ENCODE data around the gene SCOC. TPM values are rescaled to one million over a fixed set of nuclear protein-coding genes. Genes with fewer than 3 reads are reported as not detected.
A peak's percentile ranks its signal among the peaks of the same experiment; 100 is the strongest.

The SCOC gene
- total RNA-seq, result 10 to 100 TPM; 39.6 to 40.8 TPM
- polyA plus RNA-seq, result 35.4 TPM

DNA sequence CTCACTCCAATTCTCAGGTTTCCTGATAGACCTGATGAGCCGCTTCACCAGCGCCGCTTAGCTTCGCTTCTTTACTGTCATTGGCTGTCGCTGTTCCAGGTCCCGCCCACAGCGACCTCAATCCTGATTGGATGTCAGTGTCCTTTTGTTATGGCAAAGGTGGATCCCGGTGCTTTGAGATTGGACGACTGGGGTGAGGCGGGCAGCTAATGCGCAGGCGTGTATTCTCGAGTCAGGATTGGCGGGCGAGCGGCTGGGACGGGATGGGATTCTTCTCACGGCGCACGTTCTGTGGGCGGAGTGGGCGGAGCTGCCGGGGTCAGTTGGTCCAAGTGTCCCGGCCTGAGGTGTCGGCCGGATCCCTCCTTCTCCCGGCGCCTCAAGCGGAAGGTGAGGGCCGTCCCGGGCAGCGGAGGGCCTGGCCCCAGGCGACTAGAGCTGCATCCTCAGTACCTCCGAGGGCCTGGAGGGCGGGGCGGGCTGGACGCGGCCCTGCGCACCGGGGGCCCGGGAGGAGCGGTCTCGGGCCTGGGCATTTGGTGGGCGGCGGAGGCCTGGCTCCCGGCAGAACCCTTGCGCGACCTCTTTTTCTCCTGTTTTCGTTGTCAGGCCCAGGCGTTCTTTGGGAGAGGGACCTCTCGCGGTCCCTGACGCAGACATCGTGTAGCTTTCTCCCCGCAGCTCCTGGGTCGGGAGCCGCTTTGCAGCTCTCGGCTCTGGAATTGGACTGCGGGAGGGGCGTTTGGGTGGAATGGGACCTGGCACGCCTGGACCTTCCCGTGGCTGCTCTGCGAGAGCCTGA lies at the start of gene SCOC:
Gene SCOC (plus strand): TSS at position 319 of the 802 bp plus-strand sequence. CDS start 5,525 bp downstream, outside the sequence.
- peaks cover 1 to 6% of the 10 kb centered on the region in 2 donors for H3K27me3 Mint-ChIP-seq
- peak within 1 kb of the TSS; percentile 67 for H3K27ac ChIP-seq (ENCODE audit: low read depth, low read length)
- ChIA-PET POLR2A (interaction anchor here (0.6 to 2.4 kb wide), 5 partner anchors 8 to 920 kb away, joined by 3 to 18 read pairs (median 3); partner anchors contain the start of gene ELMOD2), CTCF (interaction anchor here (0.6 to 4.3 kb wide), 5 partner anchors 9 to 1188 kb away, joined by 3 to 68 read pairs (median 10); partner anchors contain the start of gene ELMOD2)
- H3K36me3 Mint-ChIP-seq, result peaks cover 0 to 1% (median 0%) of the 10 kb centered on the region in 3 donors
- peaks cover 21% of the 10 kb centered on the region for H3K4me1 ChIP-seq (ENCODE audit: insufficient read depth, low read length)
- peaks cover 27 to 41% (median 32%) of the 10 kb centered on the region in 3 donors for H3K4me1 Mint-ChIP-seq
- no peaks in the 10 kb centered on the region for H3K9me3 ChIP-seq (ENCODE audit: low read length)
- H3K27me3 ChIP-seq (ENCODE audit: insufficient read depth, low read length, poor library complexity, severe bottlenecking), result no peaks in the 10 kb centered on the region
- H3K27ac Mint-ChIP-seq, result peak within 1 kb of the TSS; percentile 11 to 86 (median 68)
- H3K36me3 ChIP-seq (ENCODE audit: insufficient read depth, low read length), result no peaks in the 10 kb centered on the region
- peak within 1 kb of the TSS in 1 of 7 donors; percentile 82 for H3K4me3 Mint-ChIP-seq
- no peaks in the 10 kb centered on the region for H3K9me3 Mint-ChIP-seq
- peak; percentile 94 to 98 (median 97) for DNase-seq
- H3K4me3 ChIP-seq (ENCODE audit: low read length), result peak within 1 kb of the TSS; percentile 88

DNA sequence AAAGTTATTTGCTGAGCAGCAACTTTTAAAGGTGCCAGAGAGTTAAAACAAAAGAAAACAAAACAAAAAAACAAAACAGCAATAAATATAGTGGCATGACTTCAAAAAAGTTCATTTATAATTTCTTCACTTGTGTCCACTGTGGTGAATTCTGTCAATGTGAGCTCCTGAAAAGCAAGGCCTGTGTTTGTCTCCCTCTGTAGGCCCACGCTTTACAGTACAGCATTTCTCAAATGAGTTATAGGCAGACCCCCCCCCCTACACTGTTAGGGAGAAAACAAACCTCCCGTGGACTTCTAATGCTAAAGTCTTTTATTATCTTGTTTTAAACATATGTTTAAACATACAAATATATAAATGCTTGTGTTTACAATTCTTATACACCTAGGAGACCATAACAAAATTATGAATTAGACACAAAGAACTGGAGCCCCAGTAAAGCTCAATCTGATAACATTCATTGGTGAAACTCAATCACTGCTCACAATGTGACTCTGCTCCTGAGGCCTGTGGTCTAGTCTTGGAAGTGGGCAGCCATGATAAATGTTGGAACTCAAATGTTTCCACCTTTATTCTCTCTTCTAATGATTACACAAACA lies 47.0 kb upstream of the SCOC start:
- Histone ChIP-seq H3K4me3 (ENCODE audit: low read length) (no peak overlapping the region), H3K36me3 (ENCODE audit: insufficient read depth, low read length) (no peaks in the 10 kb centered on the region), H3K9me3 (ENCODE audit: low read length) (no peaks in the 10 kb centered on the region), H3K27me3 (ENCODE audit: insufficient read depth, low read length, poor library complexity, severe bottlenecking) (no peaks in the 10 kb centered on the region), H3K4me1 (ENCODE audit: insufficient read depth, low read length) (no peaks in the 10 kb centered on the region), H3K27ac (ENCODE audit: low read depth, low read length) (no peak overlapping the region)
- peaks cover 2 to 16% of the 10 kb centered on the region in 2 donors for H3K27me3 Mint-ChIP-seq
- DNase-seq, result no peak
- no peaks in the 10 kb centered on the region for H3K36me3 Mint-ChIP-seq
- no peaks in the 10 kb centered on the region for H3K4me1 Mint-ChIP-seq
- POLR2A ChIA-PET, result no interaction called here
- H3K9me3 Mint-ChIP-seq, result no peaks in the 10 kb centered on the region
- no peak overlapping the region for H3K4me3 Mint-ChIP-seq
- CTCF ChIA-PET, result no interaction called here
- no peak overlapping the region for H3K27ac Mint-ChIP-seq

DNA sequence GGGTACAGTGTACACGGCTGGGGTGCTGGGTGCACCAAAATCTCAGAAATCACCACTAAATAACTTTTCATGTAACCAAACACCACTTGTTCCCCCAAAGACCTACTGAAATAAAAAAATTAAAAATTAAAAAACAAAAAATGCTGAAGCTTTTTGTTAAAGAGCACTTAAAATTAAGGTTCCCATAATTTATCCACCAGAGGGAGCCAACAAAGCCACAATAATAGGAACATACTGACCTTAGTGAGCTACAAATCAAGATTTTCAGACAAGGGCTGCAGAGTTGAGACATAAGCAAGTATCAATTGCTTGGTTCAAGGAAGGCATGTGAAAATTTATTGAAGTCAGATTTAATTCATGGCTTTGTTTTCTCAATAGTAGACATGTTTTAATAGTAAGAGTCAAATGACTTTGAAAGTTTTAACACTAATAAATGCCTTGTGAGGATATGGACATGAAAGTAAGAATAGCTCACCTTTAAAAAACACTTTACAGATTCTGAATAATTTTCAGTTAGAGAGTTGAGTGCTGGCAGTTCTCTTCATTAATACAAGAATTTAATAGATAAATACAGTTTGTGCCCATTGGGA lies 43.0 kb upstream of the SCOC start:
- Histone ChIP-seq H3K36me3 (ENCODE audit: insufficient read depth, low read length) (no peaks in the 10 kb centered on the region), H3K9me3 (ENCODE audit: low read length) (no peaks in the 10 kb centered on the region), H3K4me3 (ENCODE audit: low read length) (no peak overlapping the region), H3K27me3 (ENCODE audit: insufficient read depth, low read length, poor library complexity, severe bottlenecking) (no peaks in the 10 kb centered on the region), H3K4me1 (ENCODE audit: insufficient read depth, low read length) (no peaks in the 10 kb centered on the region), H3K27ac (ENCODE audit: low read depth, low read length) (no peak overlapping the region)
- no peak overlapping the region for H3K4me3 Mint-ChIP-seq
- no peaks in the 10 kb centered on the region for H3K36me3 Mint-ChIP-seq
- H3K4me1 Mint-ChIP-seq, result no peaks in the 10 kb centered on the region
- H3K9me3 Mint-ChIP-seq, result no peaks in the 10 kb centered on the region
- ChIA-PET CTCF (interaction anchor here (1.1 to 1.2 kb wide), 2 partner anchors 11 to 30 kb away, joined by 4 to 5 read pairs; no protein-coding TSS in a partner anchor), POLR2A (interaction anchor here (0.5 to 0.6 kb wide), 2 partner anchors 330 to 1036 kb away, joined by 3 to 4 read pairs; no protein-coding TSS in a partner anchor)
- H3K27ac Mint-ChIP-seq, result no peak overlapping the region
- peaks cover 8 to 10% of the 10 kb centered on the region in 2 donors for H3K27me3 Mint-ChIP-seq
- no peak for DNase-seq

DNA sequence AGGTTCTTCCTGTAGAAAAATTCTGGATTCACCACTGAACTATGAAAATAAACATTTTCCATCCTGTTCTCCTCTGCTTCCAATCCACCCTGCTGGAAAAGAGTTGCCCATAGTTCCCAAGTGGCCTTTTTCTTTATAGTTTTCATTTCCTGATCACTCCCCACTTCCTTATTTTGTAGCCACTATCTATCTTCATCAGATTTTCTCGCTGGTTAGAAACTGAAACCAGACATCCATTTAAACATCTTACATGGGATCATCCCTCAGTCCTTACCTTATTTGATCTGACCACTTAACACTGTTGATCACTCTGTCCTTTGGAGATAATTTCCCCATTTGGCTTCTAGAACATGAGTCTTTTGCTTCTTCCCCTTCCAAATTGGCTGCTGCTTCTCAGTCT lies 42.2 kb upstream of the SCOC start:
- H3K27ac Mint-ChIP-seq, result no peak overlapping the region
- H3K4me1 Mint-ChIP-seq, result no peaks in the 10 kb centered on the region
- H3K27ac ChIP-seq (ENCODE audit: low read depth, low read length), result no peak overlapping the region
- CTCF ChIA-PET, result interaction anchor here (1.1 kb wide), 1 partner anchor 29 kb away, joined by 4 read pairs; no protein-coding TSS in a partner anchor
- no peaks in the 10 kb centered on the region for H3K36me3 Mint-ChIP-seq
- H3K4me3 Mint-ChIP-seq, result no peak overlapping the region
- H3K27me3 Mint-ChIP-seq, result peaks cover 8 to 18% of the 10 kb centered on the region in 2 donors
- H3K9me3 Mint-ChIP-seq, result no peaks in the 10 kb centered on the region
- no peaks in the 10 kb centered on the region for H3K9me3 ChIP-seq (ENCODE audit: low read length)
- POLR2A ChIA-PET, result no interaction called here
- no peaks in the 10 kb centered on the region for H3K4me1 ChIP-seq (ENCODE audit: insufficient read depth, low read length)
- H3K4me3 ChIP-seq (ENCODE audit: low read length), result no peak overlapping the region
- H3K27me3 ChIP-seq (ENCODE audit: insufficient read depth, low read length, poor library complexity, severe bottlenecking), result no peaks in the 10 kb centered on the region
- no peak for DNase-seq
- H3K36me3 ChIP-seq (ENCODE audit: insufficient read depth, low read length), result no peaks in the 10 kb centered on the region

DNA sequence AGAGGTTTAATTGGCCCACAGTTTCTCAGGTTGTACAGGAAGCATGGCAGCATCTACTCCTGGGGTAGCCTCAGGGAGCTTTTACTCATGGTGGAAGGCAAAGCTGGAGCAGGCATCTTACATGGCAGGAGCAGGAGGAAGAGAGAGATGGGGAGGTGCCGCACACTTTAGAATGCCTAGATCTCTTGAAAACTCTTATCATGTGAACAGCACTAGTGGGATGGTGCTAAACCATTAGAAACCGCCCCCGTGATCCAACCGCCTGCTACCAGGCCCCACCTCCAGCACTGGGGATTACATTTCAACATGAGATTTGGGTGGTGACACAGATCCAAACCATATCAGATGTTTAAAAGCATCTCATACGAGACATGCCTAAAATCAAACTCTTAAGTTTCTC lies 41.6 kb upstream of the SCOC start:
- H3K4me1 Mint-ChIP-seq, result no peaks in the 10 kb centered on the region
- no peak overlapping the region for H3K27ac ChIP-seq (ENCODE audit: low read depth, low read length)
- no peak overlapping the region for H3K4me3 Mint-ChIP-seq
- H3K36me3 ChIP-seq (ENCODE audit: insufficient read depth, low read length), result no peaks in the 10 kb centered on the region
- H3K9me3 ChIP-seq (ENCODE audit: low read length), result no peaks in the 10 kb centered on the region
- DNase-seq, result no peak
- H3K4me3 ChIP-seq (ENCODE audit: low read length), result no peak overlapping the region
- no peaks in the 10 kb centered on the region for H3K9me3 Mint-ChIP-seq
- H3K27me3 ChIP-seq (ENCODE audit: insufficient read depth, low read length, poor library complexity, severe bottlenecking), result no peaks in the 10 kb centered on the region
- ChIA-PET POLR2A (no interaction called here), CTCF (interaction anchor here (0.7 kb wide), 1 partner anchor 288 kb away, joined by 3 read pairs; no protein-coding TSS in a partner anchor)
- H3K36me3 Mint-ChIP-seq, result no peaks in the 10 kb centered on the region
- peaks cover 12 to 24% of the 10 kb centered on the region in 2 donors for H3K27me3 Mint-ChIP-seq
- no peak overlapping the region for H3K27ac Mint-ChIP-seq
- no peaks in the 10 kb centered on the region for H3K4me1 ChIP-seq (ENCODE audit: insufficient read depth, low read length)

DNA sequence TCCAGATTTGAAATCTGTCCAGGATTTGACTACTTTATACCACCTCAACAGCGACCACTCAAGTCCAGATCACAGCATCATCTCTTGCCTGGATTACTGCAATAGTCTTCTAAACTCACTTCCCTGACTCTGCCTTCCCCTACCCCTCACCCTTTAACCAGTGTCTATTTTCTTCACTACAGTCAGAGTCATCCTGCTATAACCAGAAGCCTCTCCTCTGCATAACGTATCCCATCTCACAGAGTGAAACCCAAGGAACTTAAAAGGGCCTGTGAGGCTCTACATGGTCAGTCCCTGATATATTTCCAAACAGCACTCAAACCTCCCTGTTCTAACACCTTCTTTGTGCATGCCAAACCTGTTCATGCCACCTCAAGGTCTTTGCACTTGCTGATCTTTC lies 40.7 kb upstream of the SCOC start:
- Mint-ChIP-seq H3K9me3 (no peaks in the 10 kb centered on the region), H3K27ac (peak overlapping the region in 1 of 8 donors; percentile 2), H3K4me3 (no peak overlapping the region), H3K36me3 (no peaks in the 10 kb centered on the region), H3K4me1 (no peaks in the 10 kb centered on the region), H3K27me3 (peaks cover 12 to 30% of the 10 kb centered on the region in 2 donors)
- H3K27me3 ChIP-seq (ENCODE audit: insufficient read depth, low read length, poor library complexity, severe bottlenecking), result no peaks in the 10 kb centered on the region
- POLR2A ChIA-PET, result no interaction called here
- no peak for DNase-seq
- H3K27ac ChIP-seq (ENCODE audit: low read depth, low read length), result no peak overlapping the region
- H3K9me3 ChIP-seq (ENCODE audit: low read length), result no peaks in the 10 kb centered on the region
- no peak overlapping the region for H3K4me3 ChIP-seq (ENCODE audit: low read length)
- H3K4me1 ChIP-seq (ENCODE audit: insufficient read depth, low read length), result no peaks in the 10 kb centered on the region
- no peaks in the 10 kb centered on the region for H3K36me3 ChIP-seq (ENCODE audit: insufficient read depth, low read length)
- CTCF ChIA-PET, result interaction anchor here (0.7 kb wide), 1 partner anchor 287 kb away, joined by 3 read pairs; no protein-coding TSS in a partner anchor

DNA sequence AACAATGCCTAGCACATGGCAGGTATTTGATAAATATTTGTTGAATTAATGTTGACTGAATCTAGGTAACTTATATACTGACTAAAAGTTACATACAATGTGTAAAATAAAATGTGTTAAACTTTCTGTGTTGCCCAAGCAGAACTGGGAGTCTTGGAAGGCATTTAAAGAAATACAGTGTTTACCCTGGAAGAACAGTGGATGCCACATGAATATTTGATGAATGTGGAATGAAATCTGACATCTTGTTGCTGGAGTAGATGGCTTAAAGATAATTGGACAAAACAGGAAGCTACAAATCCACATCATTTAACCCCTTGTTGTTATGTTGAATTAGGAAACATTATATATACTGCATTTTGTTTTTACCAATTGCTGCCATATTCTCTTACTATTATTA lies 39.9 kb upstream of the SCOC start:
- Mint-ChIP-seq H3K9me3 (peaks cover 0 to 1% (median 0%) of the 10 kb centered on the region in 5 donors), H3K4me1 (no peaks in the 10 kb centered on the region), H3K36me3 (no peaks in the 10 kb centered on the region), H3K27ac (no peak overlapping the region), H3K4me3 (no peak overlapping the region), H3K27me3 (peaks cover 12 to 30% of the 10 kb centered on the region in 2 donors)
- Histone ChIP-seq H3K27ac (ENCODE audit: low read depth, low read length) (no peak overlapping the region), H3K4me1 (ENCODE audit: insufficient read depth, low read length) (no peaks in the 10 kb centered on the region), H3K36me3 (ENCODE audit: insufficient read depth, low read length) (no peaks in the 10 kb centered on the region), H3K4me3 (ENCODE audit: low read length) (no peak overlapping the region), H3K9me3 (ENCODE audit: low read length) (no peaks in the 10 kb centered on the region), H3K27me3 (ENCODE audit: insufficient read depth, low read length, poor library complexity, severe bottlenecking) (no peaks in the 10 kb centered on the region)
- POLR2A ChIA-PET, result no interaction called here
- CTCF ChIA-PET, result no interaction called here
- no peak for DNase-seq
